Activated naive CD4-positive, alpha-beta T cell (primary cell): ENCODE measurements around the gene C21orf91.

ENCODE experiments used
- DNase-seq, 4 experiments: peaks; one replicate each; lab custom pipeline; 2025; lab: John Stamatoyannopoulos, UW

C21orf91 gene

DNA sequence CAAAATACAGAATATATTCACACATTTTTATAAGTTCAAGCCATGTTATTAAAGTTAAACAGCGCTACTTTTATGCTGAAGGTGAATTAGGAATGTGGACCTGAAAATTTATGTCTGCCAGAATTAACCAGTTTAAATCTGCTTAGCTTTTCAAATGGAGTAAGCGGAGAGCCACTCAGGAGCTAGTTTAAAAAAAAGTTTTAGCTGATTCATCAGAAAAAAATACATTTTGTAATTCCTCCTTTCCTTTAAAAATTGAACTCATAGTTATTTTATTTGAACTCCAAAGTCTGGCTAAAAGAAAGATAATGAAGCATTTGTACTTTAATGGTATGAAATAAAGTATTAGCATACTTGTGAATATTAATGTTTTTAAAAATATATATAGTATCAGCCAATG is 21.2 kb downstream of the C21orf91 start:
- no peak for DNase-seq

DNA sequence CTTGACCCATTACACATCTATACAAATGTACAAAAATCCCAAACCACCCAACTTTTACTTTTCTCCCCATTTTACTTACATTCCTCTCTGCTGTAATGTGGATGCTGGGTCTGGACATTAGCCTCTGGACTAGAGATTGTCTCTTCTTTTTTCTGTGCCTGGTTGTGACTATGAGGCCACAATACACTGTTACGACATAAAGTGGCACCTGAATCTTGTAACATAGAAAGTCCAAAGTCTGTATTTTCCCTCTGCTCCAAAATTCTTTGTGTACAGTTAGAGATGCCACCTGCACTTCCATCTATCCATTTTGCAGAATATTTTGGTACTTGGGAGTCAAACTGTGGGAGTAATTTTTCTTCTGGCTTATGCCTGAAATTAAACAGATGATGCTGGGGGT is 22.7 kb downstream of the C21orf91 start:
- no peak for DNase-seq

DNA sequence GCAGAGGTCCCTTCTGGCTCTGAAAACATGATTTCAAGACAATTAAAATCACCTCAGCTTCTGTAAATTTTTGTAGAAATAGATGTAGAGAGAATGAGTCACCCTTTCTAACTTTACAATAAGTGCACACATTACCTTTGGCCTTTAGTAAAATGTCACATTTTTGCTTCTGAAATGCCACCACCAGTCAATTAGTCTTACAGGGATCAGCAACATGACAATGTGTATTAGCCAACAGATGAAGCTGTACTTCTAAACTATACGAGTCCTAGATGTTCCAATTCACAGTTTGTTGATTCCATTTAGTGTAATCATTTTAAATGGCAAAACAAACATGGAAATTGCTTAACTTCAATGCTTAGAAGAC is 23.1 kb downstream of the C21orf91 start:
- DNase-seq, result no peak

DNA sequence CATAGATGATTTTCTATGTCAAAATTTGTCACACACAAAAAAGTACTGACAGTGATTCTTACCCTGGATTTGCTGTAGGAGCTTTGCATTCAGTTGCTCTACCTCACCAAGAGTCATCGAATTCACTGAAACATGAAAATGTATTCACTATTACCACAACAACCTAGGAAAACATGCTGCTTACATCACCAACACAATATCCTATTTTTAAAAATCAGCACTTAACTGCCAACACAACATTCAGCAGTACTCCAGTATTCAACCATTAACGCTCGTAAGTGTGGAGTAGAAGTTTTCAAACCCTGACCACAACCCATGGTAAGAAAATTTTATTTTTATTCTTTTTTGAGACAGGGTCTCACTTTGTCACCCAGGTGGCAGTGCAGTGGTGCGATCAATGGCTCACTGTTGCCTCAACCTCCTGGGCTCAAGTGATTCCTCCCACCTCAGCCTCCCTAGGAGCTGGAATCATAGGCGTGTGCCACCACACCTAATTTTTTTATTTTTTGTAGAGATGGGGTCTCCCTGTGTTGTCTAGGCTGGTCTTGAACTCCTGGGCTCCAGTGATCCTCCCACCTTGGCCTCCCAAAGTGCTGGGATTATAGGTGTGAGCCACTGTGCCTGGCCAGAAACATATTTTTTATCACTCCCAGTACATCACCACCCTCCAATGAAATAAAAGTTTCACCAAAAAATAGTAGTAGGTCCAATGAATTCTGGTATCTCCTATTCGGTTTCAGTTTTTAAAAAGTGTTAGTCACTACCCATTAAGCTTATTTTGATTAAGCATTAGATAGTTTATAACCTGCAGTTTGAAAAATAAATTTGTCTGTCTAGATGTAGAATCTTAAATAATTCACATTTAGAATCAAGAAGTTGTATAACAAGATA is 23.8 kb downstream of the C21orf91 start:
- DNase-seq, result no peak

DNA sequence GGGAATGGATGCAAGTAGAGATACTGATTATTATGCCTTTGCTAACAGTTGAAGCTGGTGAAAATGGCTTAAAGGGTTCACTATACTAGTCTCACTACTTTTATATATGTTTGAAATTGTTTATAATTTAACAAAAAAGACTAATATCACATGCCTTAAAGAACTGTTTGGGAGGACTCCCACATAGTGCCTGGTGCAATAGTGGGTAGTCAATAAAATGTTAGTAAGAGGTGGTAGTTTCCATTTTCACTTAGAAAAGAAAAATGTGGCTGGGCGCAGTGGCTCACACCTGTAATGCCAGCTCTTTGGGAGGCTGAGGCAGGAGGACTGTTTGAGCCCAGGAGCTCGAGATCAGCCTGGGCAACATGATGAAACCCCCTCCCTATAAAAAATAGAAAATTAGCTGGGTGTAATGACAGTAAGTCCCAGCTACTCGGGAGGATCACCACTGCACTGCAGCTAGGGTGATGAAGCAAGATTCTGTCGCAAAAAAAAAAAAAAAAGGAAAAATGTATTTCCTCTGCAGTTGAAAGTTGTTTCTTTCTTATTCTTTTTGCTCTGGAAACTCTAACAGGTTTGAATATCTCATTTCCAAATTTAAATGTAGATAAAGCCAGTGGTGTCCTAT is 24.5 kb downstream of the C21orf91 start:
- no peak for DNase-seq

DNA sequence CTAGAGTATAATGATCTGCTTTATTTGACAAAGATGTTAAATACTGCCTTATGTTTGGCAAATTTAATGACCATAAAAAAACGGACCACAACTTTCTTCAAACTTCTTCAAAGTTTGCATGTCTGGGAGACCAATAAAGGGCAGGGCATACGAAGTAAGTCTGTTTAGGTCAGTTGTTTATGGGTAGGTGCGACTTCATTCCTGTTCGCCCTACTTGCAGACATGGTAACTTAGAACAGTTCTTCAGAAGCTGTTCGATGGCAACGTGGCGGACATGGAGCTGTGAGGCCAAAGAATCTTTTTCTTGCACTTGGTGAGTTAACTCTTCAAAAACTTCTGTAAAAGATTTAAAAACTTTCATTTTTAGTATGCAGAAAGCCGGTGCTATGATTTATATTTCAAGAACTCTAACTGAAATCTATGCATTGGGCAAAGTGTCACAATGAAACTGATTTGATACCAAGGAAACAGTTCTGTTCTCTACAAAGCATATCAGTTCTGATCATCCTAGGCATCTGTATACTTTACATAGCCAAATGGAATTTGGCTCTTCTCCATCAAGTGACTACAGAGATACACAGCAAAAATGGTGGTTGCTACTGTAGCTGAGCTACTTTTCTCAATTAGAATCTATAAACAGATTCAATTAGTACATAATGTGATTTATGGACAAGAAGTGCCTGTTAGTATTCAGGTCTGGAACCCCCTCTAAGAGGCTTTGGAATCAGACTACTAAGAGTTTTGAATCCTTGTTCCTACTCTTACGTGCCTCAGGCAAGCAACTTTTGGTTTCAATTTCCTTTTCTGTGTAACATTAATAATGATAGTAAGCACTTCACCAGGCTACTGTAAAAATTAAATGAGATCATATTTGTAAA is 25.7 kb downstream of the C21orf91 start:
- DNase-seq, result no peak

DNA sequence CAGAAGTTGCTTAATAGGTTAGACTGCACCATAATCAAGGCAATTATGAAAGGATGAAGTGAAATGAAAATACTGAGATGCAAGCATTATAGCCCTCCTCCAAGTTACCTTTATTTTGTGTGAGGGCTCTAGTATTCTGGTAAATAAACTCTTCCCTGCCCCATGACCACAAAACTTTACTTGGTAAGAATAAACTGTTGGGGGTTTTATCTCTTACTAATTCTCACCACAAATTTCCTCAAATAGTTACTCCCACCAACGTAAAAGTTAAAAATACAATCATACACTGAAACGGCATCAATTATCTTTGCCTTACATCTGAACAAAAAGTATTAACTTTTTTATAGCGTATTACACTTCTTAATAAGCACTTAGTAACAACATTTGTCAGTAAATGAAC is 29.5 kb downstream of the C21orf91 start:
- DNase-seq, result no peak

DNA sequence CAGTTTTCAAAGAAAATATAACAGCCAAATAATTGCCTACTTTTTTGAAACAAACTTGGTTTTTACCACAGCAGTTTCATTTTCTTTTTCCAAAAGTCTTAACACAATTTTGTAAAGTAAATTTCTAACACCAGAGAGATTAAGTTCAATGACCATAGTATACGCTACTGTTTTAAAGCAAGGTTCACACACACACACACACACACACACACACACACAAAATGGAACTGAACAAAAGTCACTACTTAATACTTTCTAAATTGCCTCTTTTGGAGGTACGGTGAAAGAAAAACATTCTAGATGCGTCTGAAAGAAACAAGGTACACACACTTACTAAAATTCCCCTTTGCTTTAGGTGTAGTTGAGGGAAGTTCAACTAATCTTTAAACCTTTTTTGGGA is 30.1 kb downstream of the C21orf91 start:
- no peak for DNase-seq

DNA sequence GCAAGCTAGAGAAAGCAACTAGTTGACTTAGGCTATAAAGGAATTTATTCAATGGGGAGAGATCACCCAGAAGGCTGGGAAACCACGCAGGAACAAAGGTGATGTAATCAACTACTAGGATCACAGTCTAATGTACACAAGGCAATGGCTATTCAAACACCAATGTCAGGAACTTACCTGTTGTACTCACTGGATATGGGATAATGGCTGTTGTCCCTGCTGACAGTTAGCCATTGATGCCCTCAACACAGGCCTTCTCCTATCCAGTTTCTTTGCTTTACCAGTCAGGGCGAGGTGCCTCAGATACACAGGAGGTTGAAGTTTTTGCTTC is 32.3 kb downstream of the C21orf91 start:
- no peak for DNase-seq

DNA sequence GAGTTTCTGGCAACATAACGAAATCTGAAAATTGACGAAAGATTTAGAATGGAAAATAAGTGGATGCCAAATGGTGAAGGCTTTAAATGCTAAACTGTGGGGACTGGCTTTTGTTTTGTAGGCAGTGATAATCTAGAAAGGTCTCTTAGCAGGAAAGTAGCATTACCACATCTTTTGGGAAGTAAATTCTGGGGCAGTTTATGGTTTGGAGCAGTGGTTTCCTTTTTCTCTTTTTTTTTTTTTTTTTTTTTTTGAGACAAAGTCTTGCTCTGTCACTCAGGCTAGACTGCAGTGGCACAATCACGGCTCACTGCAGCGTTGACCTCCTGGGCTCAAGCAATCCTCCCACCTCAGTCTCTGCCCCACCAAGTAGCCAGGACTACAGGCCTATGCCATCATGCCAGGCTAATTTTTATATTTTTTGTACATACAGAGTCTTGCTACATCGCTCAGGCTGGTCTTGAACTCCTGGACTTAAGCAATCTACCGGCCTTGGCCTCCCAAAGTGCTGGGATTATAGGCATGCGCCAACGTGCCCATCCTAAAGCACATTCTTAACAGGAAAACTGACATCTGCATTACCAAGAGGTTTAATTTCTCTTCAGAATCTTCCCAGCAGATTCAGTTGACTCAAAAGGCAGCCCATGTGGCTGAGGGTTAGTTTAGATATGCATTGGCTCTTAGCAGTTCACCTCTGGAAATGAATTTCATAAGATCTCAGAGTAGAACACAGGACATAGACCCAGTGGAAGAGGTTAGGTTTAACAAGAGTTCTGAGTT is 32.9 kb downstream of the C21orf91 start:
- no peak for DNase-seq

DNA sequence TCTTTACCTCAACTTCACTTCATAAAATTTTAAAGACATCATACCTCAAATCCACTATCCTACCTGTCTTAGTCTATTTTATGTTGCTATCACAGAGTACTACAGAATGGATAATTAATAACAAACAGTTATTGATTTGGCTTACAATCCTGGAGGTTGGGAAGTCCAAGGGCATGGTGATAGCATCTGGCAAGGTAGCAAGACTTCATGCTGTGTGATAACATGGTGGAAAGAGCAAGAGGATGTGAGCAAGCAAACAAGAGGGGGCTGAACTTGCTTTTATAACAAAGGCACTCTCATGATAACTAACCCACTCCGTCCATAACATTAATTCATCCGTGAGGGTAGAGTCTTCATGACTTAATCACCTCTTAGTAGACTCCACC is 33.8 kb downstream of the C21orf91 start:
- DNase-seq, result no peak

DNA sequence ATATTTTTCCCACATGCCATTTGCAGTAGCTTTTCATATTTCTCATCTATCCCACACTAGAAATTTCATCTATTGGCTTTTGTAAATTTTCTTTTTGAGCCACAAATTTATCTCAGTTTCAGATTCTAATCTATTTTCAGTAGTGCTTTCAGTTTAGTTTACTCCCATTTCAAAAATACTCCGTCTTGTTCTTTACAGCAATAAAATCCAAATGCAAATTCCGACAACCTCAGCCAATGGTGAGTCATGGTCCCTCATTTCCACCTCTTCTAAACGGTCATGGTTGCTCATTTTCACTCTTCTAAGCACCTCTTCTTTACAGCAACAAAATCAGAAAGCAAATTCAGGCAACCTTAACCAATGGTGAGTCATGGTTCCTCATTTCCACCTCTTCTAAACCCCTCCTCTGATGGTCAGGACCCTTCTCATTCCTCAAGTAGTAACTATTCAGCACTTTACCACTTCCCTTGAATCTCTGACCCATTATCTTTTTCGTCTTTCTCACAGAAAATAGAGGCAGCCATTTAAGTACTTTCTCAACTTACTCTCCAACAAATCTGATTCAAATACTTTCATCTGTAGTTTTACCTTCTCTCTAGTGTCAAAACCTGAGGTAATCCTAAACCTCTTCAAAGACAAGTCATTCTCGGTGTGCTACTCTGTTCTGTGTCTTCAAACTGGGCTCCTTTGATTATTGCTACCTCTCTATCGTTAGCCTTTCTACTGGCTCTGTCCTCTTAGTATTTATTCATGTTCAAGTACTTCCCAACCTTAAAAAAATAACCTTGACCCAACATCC is 34.4 kb downstream of the C21orf91 start:
- no peak for DNase-seq

DNA sequence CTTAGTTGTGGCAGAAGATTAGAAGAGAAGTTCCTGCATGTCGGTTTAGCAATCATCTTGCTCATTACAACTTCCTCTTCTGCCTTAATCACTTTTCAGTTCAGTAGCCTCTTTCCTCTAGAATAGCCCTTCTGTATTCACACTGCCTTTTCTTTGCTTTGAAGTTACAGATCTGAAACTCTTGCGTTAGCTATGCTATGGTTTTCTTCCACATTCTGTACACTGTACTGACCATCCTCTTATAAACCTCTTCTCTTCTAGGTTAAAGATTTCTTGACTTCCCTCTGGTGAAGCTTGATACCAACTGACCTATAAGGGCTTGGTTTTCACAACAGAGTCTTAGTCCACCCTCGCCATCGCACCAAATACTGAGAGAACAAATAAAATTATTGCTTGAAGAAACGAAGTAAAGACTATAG is 35.0 kb downstream of the C21orf91 start:
- DNase-seq, result no peak

DNA sequence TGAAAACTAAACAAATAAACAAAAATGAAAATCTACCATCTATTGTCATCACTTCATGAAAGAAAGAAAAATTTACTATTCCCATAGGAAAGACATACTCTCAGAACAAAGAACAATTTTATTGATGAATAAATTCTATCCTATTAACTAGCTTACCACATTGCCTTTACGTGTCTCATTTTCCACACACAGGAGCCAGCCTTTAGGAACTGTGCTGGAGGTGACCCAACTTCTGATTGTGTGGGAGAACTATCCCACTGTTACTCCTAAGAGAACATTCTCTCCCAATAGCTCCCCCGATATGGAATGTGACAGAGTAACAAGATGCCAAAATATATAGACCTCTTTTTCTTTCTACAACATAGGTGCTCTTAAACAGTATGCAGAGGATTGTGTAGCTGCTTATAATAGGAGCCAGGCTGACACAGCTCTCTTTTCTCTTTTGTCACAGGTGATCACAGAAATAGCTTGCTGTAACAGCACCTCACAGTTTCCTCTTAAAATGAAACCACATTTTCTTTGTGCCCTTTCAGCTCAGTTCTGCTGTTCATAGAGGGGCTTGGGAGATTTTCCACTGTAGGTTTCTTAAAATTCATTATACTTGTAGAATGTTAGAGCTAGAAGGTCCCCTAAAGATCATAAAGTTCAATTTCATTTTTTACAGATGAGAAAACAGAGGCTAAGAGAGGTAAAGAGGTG is 35.5 kb downstream of the C21orf91 start:
- no peak for DNase-seq

DNA sequence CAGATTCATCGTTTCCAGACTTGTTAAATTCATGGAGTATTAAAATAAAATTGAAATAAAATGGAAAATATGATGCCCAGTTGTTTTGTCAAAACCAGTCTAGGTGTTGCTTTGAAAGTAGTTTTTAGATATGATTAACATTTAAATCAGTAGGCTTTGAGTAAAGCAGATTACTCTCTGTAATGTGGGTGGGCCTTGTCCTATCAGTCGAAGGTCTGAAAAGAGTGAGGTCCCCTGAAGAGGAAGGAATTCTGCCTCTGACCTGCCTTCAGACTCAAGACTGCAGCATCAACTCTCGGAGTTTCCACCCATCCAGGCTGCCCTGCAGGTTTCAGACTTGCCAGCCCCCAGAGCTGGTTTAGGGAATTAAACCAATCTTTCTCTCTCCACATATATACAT is 36.2 kb downstream of the C21orf91 start:
- DNase-seq, result no peak

DNA sequence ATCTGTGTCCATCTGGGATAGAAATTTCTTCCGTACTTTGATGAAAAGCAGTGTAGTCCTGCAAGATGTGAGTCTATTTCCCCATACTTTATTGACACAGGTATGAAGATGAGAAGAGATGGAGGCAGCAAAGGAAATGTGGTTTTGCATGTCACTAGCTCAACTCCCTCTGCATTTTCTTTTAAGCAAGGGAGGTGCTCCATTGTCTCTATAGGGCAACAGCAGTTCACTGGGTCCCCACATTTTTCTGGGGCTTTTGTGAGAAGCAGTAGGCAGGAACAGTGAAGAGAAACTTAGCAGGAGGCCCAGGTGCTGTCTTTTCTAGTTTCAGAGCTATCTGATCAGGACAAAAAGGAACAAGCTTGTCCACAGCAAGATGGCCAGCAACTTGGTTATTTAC is 37.1 kb downstream of the C21orf91 start:
- DNase-seq, result no peak

DNA sequence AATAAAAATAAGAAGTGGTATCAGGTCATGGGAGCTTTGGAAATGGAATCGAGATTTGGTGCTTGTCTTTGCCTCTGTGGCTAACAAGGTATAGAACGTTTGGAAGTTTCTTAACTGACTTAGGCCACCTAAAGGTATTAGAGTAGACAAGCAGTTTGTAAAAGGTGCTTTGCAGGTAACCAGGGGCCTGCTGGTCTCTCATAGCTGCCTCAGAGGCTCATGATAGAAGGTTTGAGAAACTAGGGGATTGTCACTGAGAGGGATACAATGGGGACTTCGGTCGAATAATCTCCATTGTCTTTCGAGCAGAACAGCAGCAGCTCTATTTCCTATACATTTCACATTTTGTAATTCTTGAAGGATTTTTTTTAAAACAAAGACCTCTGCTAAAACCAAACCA is 37.6 kb downstream of the C21orf91 start:
- DNase-seq, result no peak

DNA sequence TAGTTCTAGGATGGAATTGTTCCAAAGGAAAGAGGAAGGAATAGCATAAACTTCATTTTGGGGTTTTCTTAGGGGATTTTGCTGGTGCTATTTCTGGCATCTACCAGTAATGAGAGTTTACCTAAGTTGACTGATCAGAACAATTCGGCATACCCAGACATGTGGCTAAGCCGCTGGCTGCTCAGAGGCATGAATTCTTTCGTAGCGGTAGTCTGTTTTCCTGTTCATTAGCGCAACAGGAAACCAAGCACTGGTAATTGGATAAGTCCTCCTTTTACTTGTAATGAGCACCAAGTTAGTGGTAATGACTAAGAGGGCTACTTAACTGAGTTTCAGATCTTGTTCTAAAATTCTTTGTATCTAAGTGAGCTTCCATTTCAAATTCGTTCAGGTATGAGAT is 38.6 kb downstream of the C21orf91 start:
- no peak for DNase-seq

DNA sequence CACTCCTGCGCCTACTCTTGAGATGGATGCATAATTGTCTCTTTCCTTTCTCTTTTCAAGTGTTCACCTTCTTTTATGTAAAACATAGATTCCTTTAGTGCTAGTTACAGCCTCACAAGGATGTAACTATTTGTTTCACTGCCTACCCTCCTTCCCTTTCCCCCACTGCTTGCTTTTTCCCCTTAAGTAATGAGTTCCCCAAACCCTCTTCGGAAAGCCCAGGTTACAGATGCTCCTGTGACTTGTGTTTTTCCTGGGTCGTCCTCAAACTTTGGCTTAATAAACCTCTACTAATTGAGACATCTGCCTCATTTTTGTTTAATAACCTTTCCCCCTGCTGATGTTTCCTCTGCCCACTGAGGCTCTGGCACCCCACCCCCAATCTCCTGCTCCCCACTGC is 39.2 kb downstream of the C21orf91 start:
- DNase-seq, result no peak

DNA sequence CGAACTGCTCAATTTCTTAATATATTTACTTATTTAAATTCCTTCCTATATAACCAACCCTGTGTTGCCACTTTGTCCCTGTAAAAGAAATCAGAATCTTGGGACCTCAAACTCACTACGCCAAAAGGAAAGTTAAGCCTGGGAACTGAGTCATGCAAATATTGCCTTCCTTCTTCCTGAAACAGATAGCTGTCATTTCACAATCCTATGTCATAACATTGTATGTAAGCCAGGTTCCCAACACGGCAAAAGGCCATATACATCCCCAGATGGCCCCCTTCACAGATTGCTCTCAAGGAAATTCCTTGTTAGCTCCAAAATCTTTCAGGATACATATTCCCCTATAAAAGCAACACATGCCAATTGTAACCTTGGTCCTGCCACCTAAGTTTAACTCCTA is 39.7 kb downstream of the C21orf91 start:
- no peak for DNase-seq
